NCI-H1105 treated with DMSO at 0.1 percent for 48 hours (cell line): ENCODE data around the gene TTC3.
A peak's percentile ranks its signal among the peaks of the same experiment; 100 is the strongest.

Source experiments
- DNase-seq: peaks from one replicate; lab custom pipeline; 2025; lab: John Stamatoyannopoulos, UW

TTC3 gene

DNA sequence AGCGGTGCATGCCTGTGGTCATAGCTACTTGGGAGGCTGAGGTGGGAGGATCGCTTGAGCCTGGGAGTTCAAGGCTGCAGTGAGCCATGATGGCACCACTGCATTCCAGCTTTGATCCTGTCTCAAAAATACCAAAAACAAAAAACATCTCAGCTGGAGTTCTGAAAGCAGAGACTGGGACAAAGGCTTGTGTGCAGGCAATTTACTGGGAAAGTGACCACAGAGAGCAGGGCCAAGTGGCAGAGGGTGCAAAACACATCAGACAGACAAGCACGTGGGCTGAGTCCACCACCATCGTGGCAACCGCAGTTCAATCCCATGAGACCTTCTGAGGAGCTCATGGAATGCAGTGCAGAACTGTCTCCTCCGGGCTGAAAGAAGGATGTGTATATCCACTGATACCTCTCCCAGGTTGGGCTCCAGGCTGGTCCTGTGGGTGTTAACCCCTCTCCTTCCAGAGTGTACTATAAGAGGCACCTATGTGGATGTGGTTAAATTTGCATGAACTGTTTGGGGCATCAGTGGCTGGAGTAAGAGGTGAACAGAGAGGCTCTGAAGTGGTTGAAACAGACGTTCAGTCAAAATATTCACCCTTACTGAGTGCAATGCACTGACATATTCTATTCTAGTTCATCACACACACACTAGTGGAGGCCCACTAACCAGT is 11.0 kb upstream of the TTC3 start:
- no peak for DNase-seq

DNA sequence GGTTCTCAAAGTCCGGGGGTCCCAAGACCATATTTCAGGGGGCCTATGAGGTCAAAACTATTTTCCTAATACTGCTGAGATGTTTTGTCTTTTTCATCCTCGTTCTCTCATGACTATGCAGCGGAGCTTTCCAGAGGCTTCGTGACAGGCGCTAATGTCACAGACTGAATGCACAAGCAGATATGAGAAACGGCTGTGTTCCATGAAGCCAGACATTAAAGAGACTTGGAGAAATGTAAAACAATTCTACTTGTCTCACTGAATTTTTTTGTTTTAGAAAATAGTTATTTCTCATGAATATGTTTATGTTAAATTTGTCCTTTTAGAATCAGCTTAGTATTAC is 10.5 kb upstream of the TTC3 start:
- DNase-seq = no peak

DNA sequence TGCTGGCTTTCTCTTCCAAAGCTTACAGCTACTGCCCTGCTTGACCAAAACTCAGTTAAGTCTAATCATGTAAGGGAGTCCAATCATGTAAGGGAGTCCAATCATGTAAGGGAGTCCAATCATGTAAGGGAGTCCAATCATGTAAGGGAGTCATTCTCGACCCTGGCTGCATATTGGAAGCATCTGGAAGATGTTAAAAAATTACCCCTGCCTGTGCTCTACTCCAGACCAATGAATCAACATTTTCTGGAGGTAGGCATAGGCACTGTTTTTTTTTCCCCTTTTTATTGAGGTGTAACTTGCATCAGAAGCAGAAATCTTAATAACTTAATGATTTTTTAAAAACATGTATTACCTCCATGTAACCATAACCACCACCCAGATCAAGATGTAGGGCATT is 9.6 kb upstream of the TTC3 start:
- no peak for DNase-seq

DNA sequence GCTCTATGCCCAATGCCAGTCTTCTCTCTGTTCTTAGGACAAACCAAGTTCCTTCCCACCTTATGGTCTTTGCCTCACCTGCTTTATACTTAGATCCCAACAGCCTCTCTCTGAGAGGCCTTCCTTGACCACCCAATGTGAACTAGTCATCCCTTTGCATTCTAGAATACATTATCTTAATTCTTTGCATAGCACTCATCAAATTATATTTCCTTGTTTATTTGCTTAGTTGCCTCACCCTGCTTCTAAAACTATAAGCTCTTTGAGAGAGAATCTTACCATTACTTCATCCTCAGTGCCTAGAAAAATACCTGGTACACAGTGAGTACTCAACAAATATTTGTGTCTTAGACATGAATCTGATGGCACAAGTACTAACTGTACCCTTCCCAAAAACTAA is 8.2 kb upstream of the TTC3 start:
- DNase-seq = no peak

DNA sequence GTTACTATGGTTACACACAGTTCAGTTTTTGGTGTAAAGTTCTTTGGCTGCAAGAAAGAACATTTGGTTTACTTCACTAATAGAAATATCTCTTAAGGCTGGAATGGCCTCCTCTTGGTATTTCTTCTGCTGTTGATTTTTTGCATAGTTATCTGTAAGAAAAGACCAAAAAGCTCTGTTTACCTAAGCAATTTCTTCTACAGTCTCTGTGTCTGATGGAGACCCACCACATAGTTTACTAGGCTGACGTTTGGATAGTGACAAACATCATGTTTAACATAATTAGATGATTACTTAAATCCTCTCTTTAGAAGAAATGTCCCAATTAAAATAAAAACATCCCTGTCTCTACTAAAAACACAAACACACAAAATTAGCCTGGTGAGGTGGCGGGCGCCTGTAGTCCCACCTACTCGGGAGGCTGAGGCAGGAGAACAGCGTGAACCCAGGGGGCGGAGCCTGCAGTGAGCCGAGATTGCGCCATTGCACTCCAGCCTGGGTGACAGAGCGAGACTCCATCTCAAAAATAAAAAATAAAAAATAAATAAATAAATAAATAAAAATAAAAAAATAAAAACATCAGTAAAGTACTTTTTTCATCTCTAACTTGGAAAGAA is 7.4 kb upstream of the TTC3 start:
- DNase-seq = no peak

DNA sequence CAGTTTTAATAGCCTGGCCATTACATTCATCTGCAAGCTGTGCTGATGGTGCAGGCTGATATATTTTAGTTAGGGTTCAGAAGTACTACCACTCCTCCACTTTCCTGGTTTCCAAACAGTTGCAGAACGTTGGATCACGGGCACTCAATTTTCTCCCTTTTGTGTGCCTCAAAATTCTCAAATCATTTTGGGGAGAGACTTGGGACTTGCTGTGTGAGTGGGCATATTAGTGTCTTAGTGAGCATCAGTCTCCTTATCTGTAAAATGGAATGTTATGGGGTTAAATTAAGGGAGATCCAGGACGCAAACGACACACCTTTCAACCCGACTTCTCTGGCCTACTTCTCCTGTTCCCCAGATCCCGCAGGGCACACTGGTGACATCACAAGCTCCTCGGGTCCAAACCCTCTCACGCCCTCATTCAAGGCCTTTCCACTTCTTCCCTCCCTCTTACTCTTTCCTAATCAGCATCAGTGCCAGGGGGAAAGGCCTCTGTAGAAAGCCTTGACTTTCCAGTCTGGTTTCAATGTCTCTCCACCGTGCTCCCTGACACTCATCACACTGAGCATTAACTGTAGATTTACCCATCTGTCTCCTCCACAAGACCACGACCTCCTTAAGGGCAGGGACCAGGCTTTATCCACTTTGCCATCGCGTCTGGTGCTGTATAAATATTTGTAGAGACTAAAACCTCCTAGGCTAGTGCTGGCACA is 1.3 kb upstream of the TTC3 start:
- peak; percentile 38 for DNase-seq

DNA sequence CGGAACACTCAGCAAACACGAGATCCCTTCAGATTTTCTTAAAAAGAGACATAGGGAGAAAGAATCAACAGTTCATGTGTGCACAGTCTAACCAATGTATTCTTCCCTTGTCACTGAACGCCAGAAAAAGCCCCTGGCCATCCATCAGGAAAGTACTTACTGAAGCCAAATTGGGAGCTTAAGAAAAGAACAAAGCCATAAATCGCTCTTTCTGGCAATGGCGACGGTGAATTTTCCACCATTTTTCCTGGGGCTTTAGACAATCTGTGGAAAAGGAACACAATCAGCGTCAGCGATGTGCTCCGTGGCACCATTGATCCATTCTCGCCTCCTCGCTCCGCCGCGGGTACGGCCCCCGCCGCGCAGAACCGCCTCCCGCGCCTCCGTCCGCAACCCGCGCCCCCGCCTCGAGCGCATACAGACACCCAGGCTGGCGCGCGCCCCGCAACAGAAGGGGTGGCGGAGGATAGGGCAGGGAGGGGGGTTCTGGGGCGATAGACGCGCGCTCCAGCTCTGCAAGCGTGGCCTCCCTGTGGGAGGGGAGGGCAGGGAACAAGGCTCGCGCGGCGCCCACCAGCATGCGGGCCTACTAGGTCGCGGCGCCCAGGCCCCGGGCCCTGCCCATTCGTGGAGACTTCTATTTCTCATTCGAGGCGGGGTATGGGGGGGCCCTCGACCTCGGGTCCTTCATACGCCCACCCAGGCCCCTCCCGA is 623 bp upstream of the TTC3 start:
- DNase-seq = peak; percentile 84

DNA sequence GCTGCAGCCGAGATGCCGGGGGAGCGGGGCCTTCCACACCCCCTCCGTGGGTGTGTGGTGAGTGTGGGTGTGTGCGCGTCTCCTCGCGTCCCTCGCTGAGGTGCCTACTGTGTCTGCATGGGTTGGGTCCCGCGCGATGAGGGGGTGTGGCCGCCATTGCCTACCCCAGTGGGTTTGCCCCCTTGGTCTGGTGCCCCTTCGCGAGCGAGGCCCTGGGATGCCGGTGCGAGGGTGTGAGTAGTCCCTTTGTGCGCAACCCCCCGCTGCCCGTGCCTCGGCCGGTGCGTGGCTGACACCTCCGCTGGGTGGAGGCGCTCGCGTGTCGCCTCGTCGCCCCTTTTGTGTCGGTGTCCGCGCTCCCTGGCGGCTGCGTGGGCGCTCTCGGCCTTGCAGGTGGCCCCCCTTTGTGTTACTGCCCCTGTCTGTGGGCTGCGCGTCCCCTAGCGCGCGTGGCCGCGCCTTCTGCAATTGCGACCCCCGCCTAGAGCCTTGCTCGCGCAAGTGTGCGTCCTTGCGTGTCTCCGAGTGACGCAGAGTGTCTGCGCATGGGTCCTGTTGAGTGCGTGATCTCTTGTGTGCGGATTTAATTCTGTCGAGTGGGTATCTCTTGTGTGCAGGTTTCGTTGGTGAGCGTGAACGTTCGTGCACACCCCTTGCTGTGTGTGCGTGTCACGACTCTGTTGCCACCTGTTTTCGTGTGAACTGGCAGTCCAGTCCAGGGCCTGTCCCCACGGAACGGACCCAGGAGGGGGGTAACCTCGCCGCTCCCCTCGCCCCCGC is 553 bp downstream of the TTC3 start:
- DNase-seq = peak; percentile 52

DNA sequence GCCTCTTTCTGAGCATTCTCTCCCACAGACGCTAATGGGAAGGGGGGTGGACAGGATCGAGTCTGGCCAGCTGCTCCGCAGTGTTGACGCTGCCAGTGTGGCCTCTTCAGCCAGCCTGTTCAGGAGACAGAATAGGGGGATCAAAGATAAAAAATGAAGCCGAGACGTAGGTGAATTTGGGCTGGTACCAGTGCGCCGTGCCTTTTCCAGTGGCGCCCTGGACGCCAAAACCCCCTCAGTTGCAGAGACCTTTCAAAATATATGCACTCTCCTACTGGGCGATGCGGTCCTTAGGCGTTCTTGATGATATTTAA is 1.1 kb downstream of the TTC3 start:
- peak; percentile 52 for DNase-seq

DNA sequence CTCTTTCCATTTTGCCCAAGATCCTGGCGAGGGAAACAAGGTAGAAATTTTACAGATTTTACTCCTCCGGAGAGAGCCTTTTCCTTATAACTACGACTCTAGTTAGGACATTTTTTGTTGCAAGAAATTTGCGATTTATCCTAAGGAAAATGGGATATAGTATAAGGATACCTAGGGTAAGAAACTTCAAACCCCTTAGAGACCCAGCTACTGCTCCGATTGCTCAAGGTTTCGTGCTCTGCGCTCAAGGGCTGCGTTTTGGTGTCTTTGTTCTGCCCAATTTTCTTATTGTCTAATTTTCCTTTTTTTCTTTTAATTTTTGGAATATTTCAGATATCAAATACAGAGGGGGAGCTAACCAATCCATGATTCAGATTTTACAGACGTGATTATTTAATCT is 1.5 kb downstream of the TTC3 start:
- DNase-seq = no peak

DNA sequence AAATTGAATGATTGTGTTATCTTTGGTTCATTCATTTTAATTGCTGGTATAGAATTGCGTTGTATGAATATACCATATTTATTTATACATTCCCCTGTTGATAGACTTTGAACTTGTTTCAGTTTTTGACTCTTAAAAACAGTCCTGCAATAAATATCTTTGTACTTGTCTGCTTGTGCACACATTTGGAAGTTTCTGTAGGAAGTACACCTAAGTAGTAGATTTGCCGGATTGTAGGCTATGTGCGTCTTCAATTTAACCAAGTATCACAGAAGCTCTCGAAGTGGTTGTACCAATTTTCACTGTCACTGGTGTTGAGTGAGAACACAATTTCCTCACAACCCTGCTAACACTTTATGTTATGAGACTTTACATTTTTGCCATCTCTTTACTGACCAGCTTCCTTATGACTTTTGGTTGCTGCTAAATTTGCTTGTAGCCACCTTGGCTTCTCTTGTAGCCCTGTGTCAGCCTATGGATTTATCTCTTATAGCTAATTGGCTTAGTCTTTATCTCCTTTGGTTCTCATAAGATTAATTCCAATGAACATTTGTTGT is 2.2 kb downstream of the TTC3 start:
- DNase-seq = no peak

DNA sequence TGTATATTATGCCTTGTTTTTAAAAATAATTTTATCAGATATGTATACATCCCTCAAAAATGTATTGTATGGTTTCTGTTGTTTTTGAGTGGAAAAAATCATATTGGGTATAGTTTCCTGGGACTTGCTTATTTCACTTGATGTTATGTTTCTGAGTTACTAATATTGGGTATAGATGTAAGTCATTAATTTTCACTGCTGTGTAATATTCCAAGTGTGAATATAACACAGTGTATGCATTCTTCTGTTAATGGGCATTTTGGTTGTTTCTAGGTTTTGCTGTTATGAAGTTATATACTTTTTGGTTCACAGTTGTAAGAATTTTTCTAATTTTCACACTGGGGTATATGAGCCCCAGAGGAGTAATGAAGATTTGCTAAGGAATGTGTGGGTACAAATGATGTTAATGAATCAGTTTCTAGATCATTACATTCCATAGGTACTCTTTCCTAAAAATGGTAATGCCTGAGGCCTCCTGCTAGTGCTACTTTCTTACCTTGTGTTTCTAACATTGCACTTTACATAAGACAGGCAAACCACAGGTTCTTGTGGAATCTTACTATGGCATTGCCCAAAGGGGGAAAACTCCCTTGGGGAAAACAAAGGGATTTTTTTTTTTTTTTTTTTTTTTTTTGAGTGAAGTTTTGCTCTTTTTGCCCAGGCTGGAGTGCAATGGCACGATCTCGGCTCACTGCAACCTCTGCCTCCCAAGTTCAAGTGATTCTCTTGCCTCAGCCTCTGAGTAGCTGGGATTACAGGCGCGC is 3.2 kb downstream of the TTC3 start:
- no peak for DNase-seq

DNA sequence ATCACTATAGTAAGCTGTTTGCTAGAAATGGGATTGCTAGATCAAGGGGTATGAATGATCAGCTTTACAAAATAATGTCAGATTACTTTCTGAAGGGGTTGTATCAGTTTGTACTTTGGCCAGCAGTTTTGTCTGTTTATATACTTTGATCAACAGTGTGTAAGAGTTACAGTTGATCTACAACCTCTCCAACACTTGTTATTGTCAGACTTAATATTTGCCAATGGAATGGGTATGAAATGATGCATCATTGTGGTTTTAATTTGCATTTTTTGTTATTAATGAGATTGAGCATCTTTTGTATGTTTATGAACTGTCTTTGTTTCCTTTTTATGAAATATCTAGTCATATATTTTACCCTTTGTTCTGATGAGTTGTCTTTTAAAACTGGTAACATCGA is 4.3 kb downstream of the TTC3 start:
- DNase-seq = no peak

DNA sequence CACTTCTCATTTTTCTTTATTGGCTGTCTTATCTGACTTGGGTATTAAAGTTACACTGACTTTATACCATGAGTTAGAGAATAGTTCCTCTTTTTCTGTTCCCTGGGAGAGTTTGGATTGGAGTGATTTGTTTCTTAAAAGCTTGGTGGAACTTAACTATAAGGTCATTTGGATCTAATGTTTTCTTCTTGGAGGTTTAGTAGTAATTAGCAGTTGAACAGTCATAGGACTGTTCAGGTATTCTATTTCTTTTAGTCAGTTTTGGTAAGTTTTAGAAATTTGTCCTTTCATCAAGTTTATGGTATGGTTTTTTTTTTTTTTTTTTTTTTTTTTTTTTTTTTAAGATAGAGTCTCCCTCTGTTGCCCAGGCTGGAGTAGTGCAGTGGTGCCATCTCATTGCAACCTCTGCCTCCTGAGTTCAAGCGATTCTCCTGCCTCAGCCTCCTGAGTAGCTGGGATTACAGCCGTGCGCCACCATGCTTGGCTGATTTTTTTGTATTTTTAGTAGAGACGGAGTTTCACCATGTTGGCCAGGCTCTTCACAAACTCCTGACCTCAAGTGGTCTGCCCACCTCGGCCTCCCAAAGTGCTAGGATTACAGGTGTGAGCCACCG is 6.3 kb downstream of the TTC3 start:
- no peak for DNase-seq

DNA sequence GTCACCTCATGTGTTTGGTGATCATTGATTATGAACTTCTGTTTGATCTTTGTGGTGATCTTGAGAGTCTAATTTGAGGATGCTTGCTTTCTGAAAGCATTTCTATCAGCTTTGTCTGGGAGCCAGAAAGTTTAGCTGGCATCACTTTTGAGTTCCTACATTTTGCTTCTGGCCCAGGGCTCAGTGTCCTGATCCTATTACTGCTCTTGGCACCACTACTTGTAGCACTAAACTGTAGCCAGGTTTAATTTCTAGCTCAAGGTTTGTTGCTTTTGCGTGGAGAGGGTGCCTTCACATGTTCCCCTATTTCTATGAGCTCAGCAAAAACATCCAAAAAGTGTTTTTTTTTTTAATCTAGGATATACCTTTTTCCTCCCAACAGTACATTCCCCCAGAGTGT is 9.3 kb downstream of the TTC3 start:
- DNase-seq = no peak

DNA sequence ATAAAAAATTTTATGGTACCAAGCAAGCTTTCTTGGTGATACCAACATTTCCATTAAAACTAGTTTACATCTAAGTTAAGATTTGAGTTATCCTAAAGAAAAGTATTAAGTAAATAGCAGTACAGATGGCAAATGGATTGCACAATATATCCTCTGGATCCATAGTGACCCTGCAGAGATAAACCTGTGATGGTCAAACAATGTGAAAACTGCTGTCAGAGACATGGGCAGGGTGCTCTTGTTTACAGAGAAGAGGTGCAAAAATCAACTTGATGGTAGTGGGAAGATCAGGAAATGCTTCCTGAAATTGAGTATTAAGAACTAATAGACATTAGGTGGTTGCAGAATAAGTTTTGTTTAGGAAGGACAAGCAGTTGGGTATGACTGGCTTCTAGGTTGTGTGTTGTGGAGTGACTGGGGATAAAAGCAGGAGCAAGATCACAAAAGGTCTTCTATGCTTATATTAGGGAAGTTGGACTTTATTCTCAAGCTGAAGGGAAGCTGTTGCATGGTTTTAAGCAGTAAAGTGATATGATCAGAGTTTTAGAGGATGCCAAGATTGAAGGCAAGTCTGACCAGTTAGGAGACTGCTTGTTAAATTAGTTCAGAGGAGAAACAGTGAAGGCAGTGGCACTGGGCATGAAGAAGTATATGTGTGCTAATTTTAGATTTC is 9.9 kb downstream of the TTC3 start:
- DNase-seq = no peak

DNA sequence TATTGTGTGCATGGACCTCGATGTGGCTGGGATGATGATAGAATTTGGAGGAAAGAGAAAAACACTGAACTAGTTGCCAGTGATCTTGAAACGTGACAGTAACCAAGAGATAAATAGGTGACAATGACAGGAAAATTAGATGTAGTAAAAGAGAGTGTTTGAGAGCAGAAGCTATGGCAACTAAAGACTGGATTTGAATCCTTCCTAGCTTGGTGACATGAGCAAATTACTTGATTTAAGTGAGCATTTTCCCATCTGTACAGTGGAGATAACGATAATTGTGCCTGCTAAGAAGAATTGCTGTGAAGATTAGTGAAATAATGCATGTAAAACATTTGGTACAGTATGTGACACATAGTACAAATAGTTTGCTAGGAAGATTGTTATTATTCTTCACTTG is 12.7 kb downstream of the TTC3 start:
- DNase-seq = no peak

DNA sequence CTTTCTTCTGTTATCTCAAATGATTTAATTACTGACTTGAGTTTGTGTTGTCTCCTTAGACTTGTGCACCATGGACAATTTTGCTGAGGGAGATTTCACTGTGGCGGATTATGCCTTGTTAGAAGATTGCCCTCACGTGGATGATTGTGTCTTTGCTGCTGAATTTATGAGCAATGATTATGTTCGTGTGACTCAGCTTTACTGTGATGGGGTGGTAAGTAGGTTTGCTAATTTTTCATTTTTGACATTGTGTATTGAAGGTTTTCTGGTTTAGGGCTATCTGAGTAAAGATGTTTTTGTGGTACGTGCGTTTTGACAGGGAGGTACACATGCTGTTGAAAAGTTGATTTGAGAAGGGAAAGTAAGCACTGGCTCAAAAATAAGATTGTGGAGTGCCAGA is 14.1 kb downstream of the TTC3 start:
- no peak for DNase-seq

DNA sequence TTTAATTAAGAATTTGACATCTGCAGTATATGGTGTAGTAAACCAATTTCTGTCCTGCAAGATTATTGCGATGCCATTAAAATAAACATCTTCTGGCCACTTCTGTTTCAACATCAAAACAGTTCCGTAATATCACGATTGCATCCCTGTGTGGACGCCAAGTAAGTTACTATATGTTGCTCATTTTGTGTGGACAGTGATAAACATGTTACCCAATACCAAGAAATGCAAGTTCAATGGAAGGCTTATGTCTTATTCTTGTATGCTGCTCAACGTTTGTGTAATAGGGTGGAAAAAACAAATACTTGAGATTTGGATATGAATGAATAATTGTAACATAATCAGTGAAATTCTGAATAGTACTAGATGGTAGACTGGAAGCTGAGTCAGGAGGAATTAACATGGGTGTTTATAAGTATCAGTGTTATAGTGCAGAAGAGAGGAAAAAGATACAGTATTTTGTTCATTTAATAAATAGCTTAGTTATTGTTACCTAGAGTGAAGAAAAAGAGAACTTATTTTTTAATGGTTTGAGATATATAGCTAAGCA is 15.2 kb downstream of the TTC3 start:
- DNase-seq = no peak

DNA sequence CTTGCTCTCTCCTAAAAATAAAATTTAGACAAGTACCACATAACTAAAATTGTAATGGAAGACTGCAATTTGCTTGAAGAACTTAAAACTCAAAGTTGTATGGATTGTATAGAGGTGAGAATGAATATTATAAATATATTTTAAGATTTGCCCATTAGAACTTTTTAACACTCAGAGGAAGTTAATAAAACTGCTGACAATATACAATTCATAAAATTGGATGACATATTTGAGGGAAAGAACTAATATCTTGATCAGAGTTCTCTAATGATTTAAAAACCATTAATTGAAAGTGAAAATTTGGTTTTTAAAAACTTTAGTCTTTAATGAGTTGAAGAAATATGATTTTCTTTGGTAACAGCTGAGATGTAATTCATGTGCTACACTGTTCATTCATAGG is 20.9 kb downstream of the TTC3 start:
- no peak for DNase-seq
